Epithelial cell of proximal tubule (primary cell): ENCODE measurements around the gene ACOX3. TPM values are rescaled to one million over a fixed set of nuclear protein-coding genes. Genes with fewer than 3 reads are reported as not detected.

Source experiments
- DNase-seq: peaks from one replicate; pipeline ENCODE4 v3.0.0-alpha.2; 2011; ENCODE audit warnings: low read depth
- H3K4me3 ChIP-seq: 2 replicates; pipeline ENCODE4 v1.5.1; 2011; ENCODE audit warnings: low read depth, mild to moderate bottlenecking, low read length
- CTCF ChIP-seq: conservative IDR thresholded peaks from 2 replicates; pipeline ENCODE4 v1.5.1; 2012; ENCODE audit warnings: low read depth, mild to moderate bottlenecking, low read length
- total RNA-seq: library from RNA; depleted of rRNA; stranded (reverse); fragments of >200 nt; gene quantifications from 2 replicates; pipeline ENCODE4 v1.2.3, GENCODE V29; 2015

The ACOX3 gene
- total RNA-seq, 1 donor from 2014 or later, result 10.5 TPM

- no peak for DNase-seq
- no peak overlapping the region for H3K4me3 ChIP-seq
- no peak for TF ChIP-seq CTCF
These were observed 75.6 kb downstream of the ACOX3 start for GRCh38 chr4:8364848-8365350.

- H3K4me3 ChIP-seq, result no peak overlapping the region
- TF ChIP-seq CTCF, result no peak
- DNase-seq, result no peak
These were observed 76.4 kb downstream of the ACOX3 start for GRCh38 chr4:8364141-8364540.

- no peak overlapping the region for H3K4me3 ChIP-seq
- no peak for TF ChIP-seq CTCF
- no peak for DNase-seq
These were observed 78.0 kb downstream of the ACOX3 start for GRCh38 chr4:8362483-8362882.

- TF ChIP-seq CTCF, result no peak
- no peak overlapping the region for H3K4me3 ChIP-seq
- no peak for DNase-seq
These were observed 81.3 kb downstream of the ACOX3 start for GRCh38 chr4:8359193-8359592.

GRCh38 chr4:8356856-8357255 lies 83.7 kb downstream of the ACOX3 start:
- no peak for DNase-seq
- TF ChIP-seq CTCF, result no peak
- H3K4me3 ChIP-seq, result no peak overlapping the region

- DNase-seq, result no peak
- TF ChIP-seq CTCF, result no peak
- H3K4me3 ChIP-seq, result no peak overlapping the region
These were observed 84.5 kb downstream of the ACOX3 start for GRCh38 chr4:8355864-8356565.

- H3K4me3 ChIP-seq, result no peak overlapping the region
- no peak for DNase-seq
- TF ChIP-seq CTCF, result no peak
These were observed 85.2 kb downstream of the ACOX3 start for GRCh38 chr4:8355306-8355705.
